Coronary artery (tissue), 2 donors: ENCODE data around the gene COX7A2.

Experiments used
- DNase-seq: peaks from one replicate; pipeline ENCODE4 v3.0.0-alpha.2; 2017; ENCODE audit warnings: low spot score
- H3K27ac ChIP-seq, 2 donors: fragments of 200-600 bp; sonication (generic); one replicate each; pipeline ENCODE4 v1.5.1; 2016 to 2019
- H3K4me3 ChIP-seq: fragments of 200-600 bp; sonication (generic); 2 replicates; pipeline ENCODE4 v1.5.1; 2016; ENCODE audit warnings: mild to moderate bottlenecking, moderate library complexity
- CTCF ChIP-seq: fragments of 200-600 bp; sonication (generic); IDR thresholded peaks from one replicate; pipeline ENCODE4 v1.5.1; 2019; ENCODE audit warnings: antibody characterized with exemption

The COX7A2 gene

GRCh38 chr6:75211920-75212590 is 31.5 kb downstream of the COX7A2 start:
- DNase-seq: no peak
- Histone ChIP-seq H3K27ac (no peak overlapping the region), H3K4me3 (no peak overlapping the region)
- TF ChIP-seq CTCF: no peak

GRCh38 chr6:75210885-75211739 is 32.5 kb downstream of the COX7A2 start:
- no peak overlapping the region for H3K4me3 ChIP-seq
- H3K27ac ChIP-seq: no peak overlapping the region
- no peak for DNase-seq
- TF ChIP-seq CTCF: peak; percentile 73

- Histone ChIP-seq H3K27ac (peak overlapping the region in 1 of 2 donors; percentile 91), H3K4me3 (no peak overlapping the region)
- no peak for DNase-seq
- TF ChIP-seq CTCF: no peak
Measured at GRCh38 chr6:75209184-75209723, 34.3 kb downstream of the COX7A2 start.

GRCh38 chr6:75208298-75209183 is 35.1 kb downstream of the COX7A2 start:
- DNase-seq: peak; percentile 91
- peak; percentile 84 for TF ChIP-seq CTCF
- Histone ChIP-seq H3K27ac (peak overlapping the region; percentile 53 to 91), H3K4me3 (peak overlapping the region; percentile 63)

- H3K27ac ChIP-seq: peak overlapping the region; percentile 83 to 91
- TF ChIP-seq CTCF: no peak
- DNase-seq: peak; percentile 82
- peak overlapping the region; percentile 88 for H3K4me3 ChIP-seq
Measured at GRCh38 chr6:75206576-75207342, 36.8 kb downstream of the COX7A2 start.
